GM19324 (cell line): ENCODE measurements around the gene DLGAP3.
"Not testable (repeated sequence)": the region's sequence is repeated elsewhere in the genome, so short reads cannot be mapped to it uniquely, and the experiment has no call there.

Experiments
- ATAC-seq: cut with Tn5 transposase; IDR thresholded peaks from one replicate; pipeline ENCODE4 v1.9.1; 2021; ENCODE audit warnings: mild to moderate bottlenecking, moderate library complexity; ENCODE audit not compliant: unreplicated experiment, low FRiP score

DLGAP3 gene

DNA sequence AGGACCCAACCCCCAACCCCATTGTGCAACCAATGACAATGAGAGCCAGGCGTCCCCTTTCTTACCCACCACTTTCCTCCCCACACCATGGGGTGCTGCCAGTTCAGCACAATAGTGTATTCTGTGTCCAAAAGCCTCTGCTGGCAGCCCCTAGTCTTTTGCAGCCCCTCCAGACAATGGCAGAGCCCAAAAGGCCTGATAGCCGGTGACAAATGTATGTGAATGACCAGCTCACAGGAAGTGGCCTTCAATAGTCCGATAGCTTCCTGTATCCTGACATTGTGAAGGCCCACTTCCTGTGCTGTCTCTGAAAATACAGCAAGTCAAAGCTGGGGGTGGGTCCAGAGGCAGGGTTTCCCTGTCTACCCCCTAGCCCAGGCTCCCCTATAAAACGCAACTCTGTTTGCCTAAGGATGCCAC lies 86.5 kb downstream of the DLGAP3 start:
- ATAC-seq: no peak

DNA sequence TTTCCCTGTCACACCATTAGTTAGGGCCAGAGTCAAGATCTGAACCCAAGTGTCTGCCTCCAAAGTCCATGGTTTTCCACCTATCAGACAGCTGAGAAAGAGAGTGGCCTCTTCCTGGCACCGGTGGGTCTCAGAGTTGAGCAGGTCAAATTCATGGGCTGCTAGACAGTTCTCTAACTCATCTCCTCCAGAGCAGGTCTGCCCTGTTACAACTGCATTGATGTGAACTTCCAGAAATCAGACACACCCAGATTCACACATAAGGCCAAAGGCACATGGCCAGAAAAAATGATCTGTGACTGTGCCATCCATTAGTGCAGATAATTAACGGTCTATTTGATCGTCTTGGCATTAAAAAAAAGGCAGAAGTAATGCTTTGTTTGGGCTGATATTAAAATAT lies 87.4 kb downstream of the DLGAP3 start:
- no peak for ATAC-seq

DNA sequence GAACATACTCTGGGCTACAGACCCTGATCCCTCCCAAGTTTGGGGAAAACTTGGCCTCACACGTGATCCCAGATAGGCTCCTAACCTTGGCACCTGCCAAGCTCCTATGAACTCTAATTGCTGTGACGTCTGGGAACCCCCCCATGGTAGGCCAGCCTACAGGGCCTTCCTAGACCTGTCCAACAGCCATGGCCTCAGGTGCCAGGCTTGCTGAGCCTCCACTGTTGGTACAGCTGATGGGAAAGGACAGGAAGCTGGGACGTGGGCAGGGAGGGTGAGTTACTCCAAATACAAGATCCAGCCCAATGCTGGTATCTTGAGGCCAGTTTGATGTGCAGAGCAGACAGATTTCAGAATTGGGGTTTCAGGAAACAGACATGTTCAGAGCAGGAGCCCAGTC lies 89.0 kb downstream of the DLGAP3 start:
- no peak for ATAC-seq

DNA sequence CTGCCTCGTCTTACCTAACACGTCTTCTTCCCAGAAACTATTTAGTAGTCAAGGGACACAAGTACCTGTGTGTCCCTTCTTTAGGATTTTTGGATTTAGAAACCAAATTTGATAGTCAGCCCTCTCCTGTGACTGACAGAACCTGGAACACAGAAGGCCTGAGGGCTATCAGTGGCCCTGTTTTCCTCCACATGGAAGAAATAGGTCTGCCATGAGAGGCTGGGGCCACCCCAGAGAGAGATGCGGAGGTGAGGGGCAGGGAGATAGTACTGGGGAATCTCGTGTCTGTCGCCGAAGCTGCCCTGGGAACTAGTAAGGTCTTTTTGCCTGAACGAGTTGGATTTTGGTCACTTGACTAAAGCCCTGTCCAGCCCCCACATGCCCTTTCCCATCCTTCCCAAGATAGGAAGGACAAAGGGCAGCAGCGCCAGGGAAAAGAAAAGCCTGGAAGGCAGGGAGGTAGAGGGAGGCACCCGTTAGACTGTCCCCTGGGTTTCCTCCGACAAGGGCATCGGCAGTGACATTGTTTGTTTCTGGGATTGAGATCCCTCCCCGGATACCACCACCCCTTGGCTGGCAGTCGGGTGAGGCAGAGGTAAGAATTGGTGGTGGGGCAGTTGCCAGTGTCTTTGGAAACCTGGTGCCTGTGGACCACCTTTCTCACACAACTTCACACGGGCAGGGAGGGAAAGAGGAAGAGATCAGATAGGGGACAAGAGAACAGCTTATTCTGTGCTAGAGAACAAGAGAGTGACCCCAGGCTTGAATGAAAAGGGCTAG lies 89.7 kb downstream of the DLGAP3 start:
- ATAC-seq: no peak

DNA sequence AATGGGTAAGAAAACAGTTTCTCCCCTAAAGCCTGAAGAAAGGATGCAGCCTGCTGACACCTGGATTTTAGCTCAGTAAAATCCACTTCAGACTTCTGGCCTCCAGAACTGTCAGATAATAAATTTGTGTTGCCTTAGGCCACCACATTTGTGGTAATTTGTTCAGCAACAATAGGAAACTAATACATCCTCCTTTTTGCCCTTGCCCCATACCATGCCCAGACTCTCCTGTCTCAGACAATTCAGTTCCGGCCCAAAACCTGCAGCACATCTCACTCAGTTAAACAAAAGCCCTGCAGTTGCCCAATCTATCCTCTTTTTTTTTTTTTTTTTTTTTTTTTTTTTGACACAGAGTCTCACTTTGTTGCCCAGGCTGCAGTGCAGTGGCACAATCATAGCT lies 95.7 kb downstream of the DLGAP3 start:
- no peak for ATAC-seq

DNA sequence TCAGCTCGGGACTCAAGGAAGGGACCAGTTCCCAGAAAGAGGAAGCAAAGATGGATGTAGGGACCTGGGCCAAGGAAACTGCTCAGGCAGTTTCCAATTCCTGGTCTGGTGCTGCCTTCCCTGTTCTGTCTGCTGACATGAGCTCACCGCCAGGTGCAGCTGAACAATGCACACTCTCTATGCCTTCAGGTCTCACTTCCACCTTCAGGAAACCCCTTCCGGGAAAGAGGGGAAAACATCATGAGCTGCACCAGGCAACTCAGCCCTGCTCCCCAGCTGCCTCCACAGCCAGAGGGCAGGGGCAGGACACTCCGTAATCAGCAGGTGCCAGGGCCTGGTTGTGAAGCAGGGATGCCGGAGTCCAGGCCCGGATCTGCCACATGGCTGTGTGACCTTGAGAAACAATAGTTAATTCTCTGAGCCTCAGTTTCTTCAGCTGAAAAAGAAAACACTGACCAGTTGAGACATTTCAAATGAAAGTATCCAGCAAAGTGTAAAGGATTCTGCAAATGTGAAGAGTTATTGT lies 97.7 kb downstream of the DLGAP3 start:
- ATAC-seq: no peak

DNA sequence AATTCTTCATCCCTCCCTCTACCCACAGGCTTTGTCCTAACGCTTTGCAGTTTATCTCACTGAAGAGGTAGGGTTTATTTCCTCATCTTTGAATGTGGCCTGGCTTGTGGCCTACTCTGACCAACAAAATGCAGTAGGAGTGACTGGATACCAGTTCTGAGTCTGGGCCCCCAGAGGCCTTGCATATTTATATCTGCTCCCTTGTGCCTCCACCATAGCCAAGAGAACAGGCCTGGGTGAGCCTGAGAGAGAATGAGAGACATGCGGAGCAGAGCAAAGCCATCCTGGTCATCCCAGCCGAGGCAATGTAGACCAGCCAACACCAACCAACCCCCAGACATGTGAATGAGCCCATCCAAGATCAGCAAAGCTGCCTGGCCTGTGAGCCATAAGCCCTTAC lies 100.2 kb downstream of the DLGAP3 start:
- ATAC-seq: no peak

DNA sequence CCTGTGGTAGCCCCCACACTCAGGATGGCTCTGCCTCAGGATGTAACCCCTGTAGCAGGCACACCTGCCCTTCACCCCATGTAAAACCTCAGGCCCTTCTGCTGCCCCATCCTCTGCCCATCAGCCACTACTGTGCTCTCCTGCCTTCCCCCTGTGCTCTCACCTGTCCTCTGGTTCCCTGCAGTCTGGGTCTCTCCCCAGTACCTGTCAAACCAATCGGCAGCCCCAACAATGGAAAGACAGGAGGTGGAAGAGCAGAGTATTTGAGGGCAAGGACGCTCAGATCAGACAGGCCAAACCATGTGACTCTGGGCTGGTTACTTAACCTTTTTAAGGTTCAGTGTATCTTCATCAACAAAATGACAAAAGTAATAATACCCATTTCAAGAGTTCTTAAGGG lies 100.8 kb downstream of the DLGAP3 start:
- no peak for ATAC-seq

DNA sequence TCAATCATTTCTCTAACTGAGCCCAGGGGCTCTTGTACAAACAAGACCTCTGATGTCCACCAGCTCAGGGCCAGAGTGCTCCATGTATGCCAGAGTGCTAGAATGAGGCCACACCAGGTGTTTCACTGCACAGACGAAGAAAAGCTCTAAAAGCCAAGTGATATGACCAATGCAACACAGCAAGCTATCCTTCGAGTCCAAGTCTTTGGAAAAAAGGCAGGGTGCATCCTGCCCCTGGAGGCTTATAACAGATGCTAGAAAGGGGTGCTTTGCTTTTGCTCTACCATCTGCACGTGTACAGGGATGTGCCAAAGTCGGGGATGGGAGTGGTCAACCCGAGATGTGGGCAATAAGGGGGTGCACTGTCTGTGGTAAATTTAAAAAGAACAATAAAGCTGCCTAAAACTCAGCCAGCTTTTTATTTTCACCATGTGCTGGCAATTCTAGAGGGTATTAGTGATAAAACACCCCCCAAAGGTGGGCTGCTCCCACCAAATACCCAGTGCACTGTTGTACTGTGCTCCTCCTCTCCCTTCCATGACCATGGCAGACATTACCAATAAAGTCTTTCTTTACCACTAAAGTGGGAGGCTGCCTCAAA lies 102.0 kb downstream of the DLGAP3 start:
- ATAC-seq: no peak

DNA sequence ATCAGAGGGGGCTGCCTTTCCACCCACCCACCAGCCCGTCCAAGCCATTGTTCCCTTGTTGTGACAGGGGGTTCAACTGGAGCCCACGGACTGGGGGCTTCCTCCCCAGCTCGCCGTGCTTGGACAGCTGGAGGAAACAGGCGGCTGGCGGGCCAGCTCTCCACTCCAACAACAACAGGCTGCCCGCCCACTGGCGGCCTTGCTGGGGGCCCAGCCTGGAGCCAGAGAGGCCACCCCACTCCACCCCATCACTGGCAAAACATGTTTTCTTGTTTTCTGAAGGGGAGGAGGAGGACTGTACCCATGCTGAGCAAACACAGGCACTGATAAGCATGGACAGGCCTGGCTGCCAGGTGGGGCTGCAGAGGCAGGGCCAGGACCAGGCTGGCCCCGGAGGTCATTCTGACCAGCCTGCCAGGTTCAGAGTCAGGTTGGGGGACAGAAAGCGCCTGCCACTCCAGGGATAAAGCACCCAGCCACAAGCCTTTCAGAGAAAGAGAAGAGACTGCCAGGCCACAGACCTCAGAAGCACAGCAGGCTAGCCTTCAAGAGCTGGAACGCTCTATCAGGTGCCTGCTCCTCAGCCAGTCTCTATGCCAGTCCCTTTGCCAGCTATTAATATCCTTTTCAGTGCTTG lies 103.9 kb downstream of the DLGAP3 start:
- no peak for ATAC-seq

DNA sequence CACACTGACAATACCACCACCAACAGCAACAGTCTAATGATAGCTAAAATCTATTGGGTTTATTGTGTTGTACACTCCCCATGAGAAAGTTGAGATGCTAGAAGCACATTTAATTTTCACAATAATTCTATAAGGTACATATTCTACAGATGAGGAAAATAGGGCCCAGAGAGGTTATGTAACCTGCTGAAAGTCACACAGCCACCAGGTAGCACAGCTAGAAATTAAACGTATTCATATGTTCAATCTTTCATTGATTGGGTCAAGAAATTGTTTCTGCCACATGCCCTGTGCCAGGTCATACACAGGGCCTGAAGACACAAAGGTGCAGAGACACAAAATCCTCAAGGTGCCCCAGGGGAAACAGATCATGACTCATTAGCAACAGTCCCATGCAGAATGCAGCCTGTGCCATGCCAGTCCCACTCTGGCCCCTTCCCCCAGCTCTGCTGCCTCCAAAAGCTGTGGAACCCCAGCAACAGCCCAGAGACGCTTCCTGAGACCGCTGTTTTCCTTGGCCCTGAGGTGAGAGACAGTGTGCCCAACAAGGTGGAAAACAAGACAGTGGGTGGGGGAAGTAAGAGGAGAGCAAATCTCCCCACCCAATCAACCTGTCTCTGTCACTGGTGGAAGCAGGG lies 104.5 kb downstream of the DLGAP3 start:
- no peak for ATAC-seq

DNA sequence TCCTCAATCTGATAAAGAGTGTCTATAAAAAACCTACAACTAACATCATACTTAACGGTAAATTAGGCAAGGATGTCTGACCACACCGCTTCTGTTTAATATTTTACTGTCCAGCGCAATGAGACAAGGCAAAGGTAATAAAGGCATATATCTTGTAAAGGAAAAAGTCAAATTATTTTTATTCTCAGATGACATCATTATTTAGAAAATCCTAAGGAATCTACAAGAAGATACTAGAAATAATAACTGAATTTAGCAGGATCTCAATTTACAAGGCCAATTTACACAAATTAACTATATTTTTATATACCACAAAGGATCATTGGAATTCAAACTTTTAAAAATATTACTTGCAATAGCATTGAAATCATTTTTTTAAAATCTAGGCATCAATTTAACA lies 107.2 kb downstream of the DLGAP3 start:
- ATAC-seq: no peak

DNA sequence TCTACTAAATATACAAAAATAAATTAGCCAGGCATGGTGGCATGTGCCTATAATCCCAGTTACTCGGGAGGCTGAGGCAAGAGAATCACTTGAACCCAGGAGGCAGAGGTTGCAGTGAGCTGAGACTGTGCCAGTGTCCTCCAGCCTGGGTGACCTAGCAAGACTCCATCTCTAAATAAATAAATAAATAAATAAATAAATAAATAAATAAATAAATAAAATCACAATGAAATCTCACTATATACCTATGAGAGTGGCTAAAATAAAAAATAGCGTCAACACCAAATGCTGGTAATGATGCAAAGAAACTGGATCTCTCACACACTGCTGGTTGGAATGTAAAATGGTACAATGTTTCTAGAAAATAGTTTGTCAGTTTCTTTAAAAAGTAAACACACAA lies 110.6 kb downstream of the DLGAP3 start:
- not testable (repeated sequence) for ATAC-seq

DNA sequence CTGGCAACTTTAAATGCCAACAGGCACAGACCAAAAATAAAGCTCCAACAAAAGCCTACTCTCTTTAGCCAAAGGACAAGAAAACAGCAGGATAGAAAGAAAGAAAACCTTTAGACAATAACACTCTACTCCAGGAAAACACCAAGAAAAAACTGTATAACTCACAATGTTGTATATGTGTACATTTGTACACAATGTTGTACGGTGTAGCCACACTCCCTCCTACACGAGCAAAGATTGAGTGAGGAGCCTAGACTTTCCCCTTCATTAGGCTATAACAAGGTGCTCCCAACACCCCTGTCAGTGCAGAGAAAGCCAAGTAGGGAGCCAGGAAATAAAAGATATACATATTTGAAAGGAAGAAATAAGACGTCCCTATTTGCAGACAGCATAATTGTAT lies 112.7 kb downstream of the DLGAP3 start:
- ATAC-seq: no peak

DNA sequence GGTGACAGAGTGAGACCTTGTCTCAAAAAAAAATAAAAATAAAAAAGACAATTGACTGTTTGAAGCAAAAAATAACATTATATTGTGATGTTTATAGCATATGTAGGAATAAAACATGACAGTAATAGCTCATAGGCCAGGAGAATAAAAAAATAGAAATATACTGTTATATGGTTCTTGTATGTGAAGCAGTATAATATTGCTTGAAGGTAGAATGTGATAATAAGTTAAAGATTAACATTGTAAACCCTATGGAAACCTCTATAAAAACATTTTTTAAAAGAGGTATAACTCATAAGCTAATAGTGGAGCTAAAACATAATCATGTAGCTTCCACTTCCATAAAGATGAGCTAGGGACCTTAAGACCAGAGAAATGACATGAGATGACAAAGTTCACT lies 113.1 kb downstream of the DLGAP3 start:
- no peak for ATAC-seq
